ENCODE data around the gene CCRL2. TPM values are rescaled to one million over a fixed set of nuclear protein-coding genes. Genes with fewer than 3 reads are reported as not detected.

The CCRL2 gene
- total and polyA plus RNA-seq, 2 of the 8 experiments (the other 6 are each of a cell fraction or from before 2014, with no cell fraction given), result not detected

DNA sequence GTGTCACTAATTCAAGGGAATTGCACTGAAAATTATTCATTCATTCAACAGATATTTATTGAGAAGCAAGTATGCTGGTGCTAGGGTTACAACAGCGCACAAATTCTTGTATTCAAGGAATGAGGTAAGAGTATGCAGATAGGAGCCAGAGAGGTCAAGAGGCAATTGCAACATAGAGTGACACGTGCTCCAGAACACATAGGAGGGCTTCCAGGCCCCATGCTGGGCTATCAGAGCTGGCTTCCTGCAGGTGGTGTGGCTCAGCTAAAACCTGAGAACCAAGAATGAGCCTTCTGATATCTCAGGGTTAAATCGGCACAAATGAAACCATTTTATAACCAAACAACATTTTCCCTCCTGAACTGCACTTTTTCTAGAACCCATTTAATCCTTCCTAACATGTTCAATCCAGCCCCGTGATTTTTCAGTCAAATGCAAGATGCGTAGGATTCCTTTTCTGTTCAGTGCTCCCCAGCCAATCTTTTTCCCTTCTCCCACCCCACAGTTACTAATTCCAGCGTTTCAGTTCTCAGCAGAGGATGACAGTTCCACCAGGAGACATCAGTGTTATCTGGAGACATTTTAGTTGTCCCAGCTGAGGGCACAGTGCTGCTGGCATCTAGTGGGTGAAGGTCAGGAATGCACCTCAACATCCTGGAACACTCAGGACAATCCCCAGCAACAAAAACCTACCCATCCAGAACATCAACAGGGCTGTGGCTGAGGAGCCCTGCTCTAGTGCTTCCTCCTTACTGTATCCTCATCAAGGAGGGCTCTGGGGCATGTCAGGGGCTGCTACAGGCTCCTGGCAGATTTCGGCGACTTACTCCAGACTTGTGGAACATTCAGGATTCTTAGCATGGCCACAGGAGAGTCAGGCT is 13.3 kb upstream of the CCRL2 start:
- no peak overlapping the region for H3K14ac ChIP-seq (ENCODE audit: insufficient read length)
- no peak overlapping the region for H3K23ac ChIP-seq (ENCODE audit: insufficient read length)
- H3K56ac ChIP-seq (replicated peaks; ENCODE audit: insufficient read length, low read depth, low read length), result no peak overlapping the region
- POLR2A ChIA-PET (ENCODE audit: partially characterized antibody), result no interaction called here
- H3K9me3 ChIP-seq (ENCODE audit: insufficient read depth in 2 of 2, low read depth in 1 of 2, low read length in 1 of 2), result no peaks in the 10 kb centered on the region
- no peak overlapping the region for H3K27ac ChIP-seq (ENCODE audit: low read depth, low read length)
- H3K4ac ChIP-seq (replicated peaks; ENCODE audit: insufficient read length, low read depth, low read length), result no peak overlapping the region
- H3K4me1 ChIP-seq (replicated peaks in 1 of 4; ENCODE audit: control insufficient read depth in 3 of 4, insufficient read depth in 4 of 4, low read length in 3 of 4), result peaks cover 0 to 6% (median under 1%) of the 10 kb centered on the region in 4 experiments; a peak in 1 of 7 replicates
- no peak overlapping the region for H3K4me2 ChIP-seq (ENCODE audit: insufficient read depth in 1 of 2, low read depth in 2 of 2, low read length in 2 of 2)
- H2BK15ac ChIP-seq (ENCODE audit: low read length), result no peak overlapping the region
- no peak overlapping the region; the same call in 1 of the 2 replicates for H2BK5ac ChIP-seq (ENCODE audit: low read depth, low read length)
- no peak overlapping the region for H3K9ac ChIP-seq (replicated peaks in 1 of 4; ENCODE audit: extremely low read depth in 1 of 4, low read depth in 3 of 4, low read length in 3 of 4)
- H4K20me1 ChIP-seq (replicated peaks in 1 of 2; ENCODE audit: control insufficient read depth in 1 of 2, insufficient read depth in 2 of 2, low read length in 2 of 2), result no peaks in the 10 kb centered on the region
- no peaks in the 10 kb centered on the region for H3K23me2 ChIP-seq (ENCODE audit: low read depth, low read length)
- H2AFZ ChIP-seq (ENCODE audit: low read length), result no peak overlapping the region
- no peak for TF ChIP-seq CREB1 (IDR thresholded peaks at IDR 0.05)
- peak; percentile 83 for TF ChIP-seq CEBPB (IDR thresholded peaks at IDR 0.05; ENCODE audit: low read depth, low read length)
- TF ChIP-seq, protein P1, sequence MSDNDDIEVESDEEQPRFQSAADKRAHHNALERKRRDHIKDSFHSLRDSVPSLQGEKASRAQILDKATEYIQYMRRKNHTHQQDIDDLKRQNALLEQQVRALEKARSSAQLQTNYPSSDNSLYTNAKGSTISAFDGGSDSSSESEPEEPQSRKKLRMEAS (IDR thresholded peaks at IDR 0.05), result peak; percentile 59; the same call in 1 of the 2 replicates
- TF ChIP-seq E2F6 (IDR thresholded peaks at IDR 0.05), result peak; percentile 59; the same call in 1 of the 2 replicates
- no peak overlapping the region for H2BK12ac ChIP-seq (ENCODE audit: low read depth, low read length)
- peak overlapping the region; percentile 55; the same call in 1 of the 2 replicates for H2BK20ac ChIP-seq (ENCODE audit: low read length)
- 85% methylated on average over 8 of the region's 8 CpGs; no CpG with 5 or more reads in 1 of the 2 experiments for WGBS, 2 experiments (ENCODE audit: extremely low coverage in 1 of 2, insufficient coverage in 1 of 2, insufficient read length in 1 of 2, insufficient replicate concordance in 2 of 2, low coverage in 1 of 2, low lambda C conversion rate in 2 of 2, missing lambda C conversion rate in 1 of 2)
- CTCF ChIA-PET (ENCODE audit: partially characterized antibody), result interaction anchor here (0.6 to 1.4 kb wide), 4 partner anchors 33 to 160 kb away, joined by 3 to 4 read pairs (median 4); no protein-coding TSS in a partner anchor
- no peak for FAIRE-seq
- no peak overlapping the region for H2AK5ac ChIP-seq (ENCODE audit: low read depth, low read length)
- H3K36me3 ChIP-seq (ENCODE audit: control insufficient read depth in 2 of 4, insufficient read depth in 4 of 4, low read length in 3 of 4), result no peaks in the 10 kb centered on the region
- no peaks in the 10 kb centered on the region for H3K79me1 ChIP-seq (ENCODE audit: low read depth, low read length)
- H3K4me3 ChIP-seq (ENCODE audit: extremely low read depth in 1 of 4, insufficient read depth in 2 of 4, low read depth in 3 of 4, low read length in 4 of 4), result no peak overlapping the region
- no peak overlapping the region for H4K5ac ChIP-seq (ENCODE audit: insufficient read length, low read depth, low read length)
- no peak overlapping the region for H2BK120ac ChIP-seq (replicated peaks; ENCODE audit: low read depth, low read length)
- no peak overlapping the region for H3K18ac ChIP-seq (ENCODE audit: extremely low read depth, low read length)
- no peaks in the 10 kb centered on the region for H3K79me2 ChIP-seq (ENCODE audit: control insufficient read depth in 1 of 2, insufficient read depth in 2 of 2, low read length in 2 of 2)
- no peaks in the 10 kb centered on the region for H3K27me3 ChIP-seq (replicated peaks in 1 of 4; ENCODE audit: control insufficient read depth in 3 of 4, extremely low read depth in 1 of 4, insufficient read depth in 3 of 4, low read length in 3 of 4)
- H4K91ac ChIP-seq (replicated peaks; ENCODE audit: insufficient read length, low read length), result no peak overlapping the region
- no peak for DNase-seq (ENCODE audit: low read depth in 1 of 2, low spot score in 2 of 2)
- H4K8ac ChIP-seq (ENCODE audit: extremely low read depth, insufficient read depth, low read length), result no peak overlapping the region

All from H1 (cell line).